ENCODE measurements around the gene NALCN. TPM values are rescaled to one million over a fixed set of nuclear protein-coding genes. Genes with fewer than 3 reads are reported as not detected.

Gene NALCN
- total RNA-seq, 1 experiment from 2014 or later = 0.52 TPM

GRCh38 chr13:101412076-101412475 lies 4.2 kb downstream of the NALCN start:
- no TSS peak for BruUV-seq (replicated peaks)
- Histone ChIP-seq H3K27ac (ENCODE audit: low read depth, low read length, poor library complexity, severe bottlenecking) (no peak overlapping the region), H3K27me3 (replicated peaks; ENCODE audit: insufficient read depth, low read depth, low read length, poor library complexity) (no peaks in the 10 kb centered on the region), H3K36me3 (ENCODE audit: insufficient read depth, low read length, poor library complexity, severe bottlenecking) (no peaks in the 10 kb centered on the region), H3K4me3 (ENCODE audit: low read depth, low read length, poor library complexity, severe bottlenecking) (no peak overlapping the region), H3K9me3 (ENCODE audit: low read depth, low read length, poor library complexity, severe bottlenecking) (no peaks in the 10 kb centered on the region), H3K4me1 (ENCODE audit: insufficient read depth, low read length, poor library complexity, severe bottlenecking) (peaks cover 6% of the 10 kb centered on the region)
- TF ChIP-seq EZH2 (IDR thresholded peaks at IDR 0.05; ENCODE audit: borderline replicate concordance, low read depth, low read length, poor library complexity, severe bottlenecking) (no peak), CTCF (conservative IDR thresholded peaks at IDR 0.05; ENCODE audit: low read depth, low read length) (no peak)
- ChIA-PET POLR2A (ENCODE audit: low non-redundant PET) (no interaction called here), CTCF (no interaction called here)
- intact Hi-C loops (cut with micrococcal nuclease; ENCODE audit: unreplicated experiment) = no loop called here
- DNase-seq (ENCODE audit: low spot score) = no peak

GRCh38 chr13:101408992-101409656 lies 7.2 kb downstream of the NALCN start:
- no peaks in the 10 kb centered on the region for H3K4me1 ChIP-seq (ENCODE audit: insufficient read depth, low read length, poor library complexity, severe bottlenecking)
- no peak for DNase-seq (ENCODE audit: low spot score)
- H3K36me3 ChIP-seq (ENCODE audit: insufficient read depth, low read length, poor library complexity, severe bottlenecking) = no peaks in the 10 kb centered on the region
- TF ChIP-seq CTCF (conservative IDR thresholded peaks at IDR 0.05; ENCODE audit: low read depth, low read length) = no peak
- no peak for TF ChIP-seq EZH2 (IDR thresholded peaks at IDR 0.05; ENCODE audit: borderline replicate concordance, low read depth, low read length, poor library complexity, severe bottlenecking)
- no TSS peak for BruUV-seq (replicated peaks)
- CTCF ChIA-PET = no interaction called here
- POLR2A ChIA-PET (ENCODE audit: low non-redundant PET) = no interaction called here
- no peak overlapping the region for H3K4me3 ChIP-seq (ENCODE audit: low read depth, low read length, poor library complexity, severe bottlenecking)
- intact Hi-C loops (cut with micrococcal nuclease; ENCODE audit: unreplicated experiment) = no loop called here
- no peaks in the 10 kb centered on the region for H3K9me3 ChIP-seq (ENCODE audit: low read depth, low read length, poor library complexity, severe bottlenecking)
- H3K27ac ChIP-seq (ENCODE audit: low read depth, low read length, poor library complexity, severe bottlenecking) = no peak overlapping the region
- no peaks in the 10 kb centered on the region for H3K27me3 ChIP-seq (replicated peaks; ENCODE audit: insufficient read depth, low read depth, low read length, poor library complexity)

- POLR2A ChIA-PET (ENCODE audit: low non-redundant PET) = no interaction called here
- Histone ChIP-seq H3K27me3 (replicated peaks; ENCODE audit: insufficient read depth, low read depth, low read length, poor library complexity) (no peaks in the 10 kb centered on the region), H3K27ac (ENCODE audit: low read depth, low read length, poor library complexity, severe bottlenecking) (no peak overlapping the region), H3K36me3 (ENCODE audit: insufficient read depth, low read length, poor library complexity, severe bottlenecking) (no peaks in the 10 kb centered on the region), H3K4me3 (ENCODE audit: low read depth, low read length, poor library complexity, severe bottlenecking) (no peak overlapping the region), H3K9me3 (ENCODE audit: low read depth, low read length, poor library complexity, severe bottlenecking) (no peaks in the 10 kb centered on the region), H3K4me1 (ENCODE audit: insufficient read depth, low read length, poor library complexity, severe bottlenecking) (no peaks in the 10 kb centered on the region)
- TF ChIP-seq CTCF (conservative IDR thresholded peaks at IDR 0.05; ENCODE audit: low read depth, low read length) (no peak), EZH2 (IDR thresholded peaks at IDR 0.05; ENCODE audit: borderline replicate concordance, low read depth, low read length, poor library complexity, severe bottlenecking) (no peak)
- CTCF ChIA-PET = no interaction called here
- BruUV-seq (replicated peaks) = no TSS peak
- no peak for DNase-seq (ENCODE audit: low spot score)
- intact Hi-C loops (cut with micrococcal nuclease; ENCODE audit: unreplicated experiment) = no loop called here
These were observed 8.2 kb downstream of the NALCN start for GRCh38 chr13:101408154-101408553.
